Gastroesophageal sphincter (tissue), 3 donors: ENCODE measurements around the gene ELOB.

Source experiments
- POLR2A ChIP-seq, 2 donors: fragments of 450-650 bp; IDR thresholded peaks; one replicate each; pipeline ENCODE4 v1.6.1; 2017; ENCODE audit warnings: antibody characterized with exemption in 2 of 2, mild to moderate bottlenecking in 2 of 2, moderate library complexity in 1 of 2
- POLR2AphosphoS5 ChIP-seq: sonication (generic); formaldehyde crosslinking; IDR thresholded peaks from one replicate; pipeline ENCODE4 v1.6.1; 2017; ENCODE audit warnings: antibody characterized with exemption
- TF ChIP-seq, protein P1 (sequence below), 4 experiments: fragments of 200-600 bp in 2 of 4; fragments of 450-650 bp in 2 of 4; sonication (generic) in 1 of 4; IDR thresholded peaks; one replicate each; pipeline ENCODE4 v1.5.1; 2017 to 2019; ENCODE audit warnings: antibody characterized with exemption in 4 of 4, mild to moderate bottlenecking in 2 of 4, moderate library complexity in 2 of 4

GRCh38 chr16:2742323-2743006 lies 34.6 kb downstream of the ELOB start:
- TF ChIP-seq, protein P1, sequence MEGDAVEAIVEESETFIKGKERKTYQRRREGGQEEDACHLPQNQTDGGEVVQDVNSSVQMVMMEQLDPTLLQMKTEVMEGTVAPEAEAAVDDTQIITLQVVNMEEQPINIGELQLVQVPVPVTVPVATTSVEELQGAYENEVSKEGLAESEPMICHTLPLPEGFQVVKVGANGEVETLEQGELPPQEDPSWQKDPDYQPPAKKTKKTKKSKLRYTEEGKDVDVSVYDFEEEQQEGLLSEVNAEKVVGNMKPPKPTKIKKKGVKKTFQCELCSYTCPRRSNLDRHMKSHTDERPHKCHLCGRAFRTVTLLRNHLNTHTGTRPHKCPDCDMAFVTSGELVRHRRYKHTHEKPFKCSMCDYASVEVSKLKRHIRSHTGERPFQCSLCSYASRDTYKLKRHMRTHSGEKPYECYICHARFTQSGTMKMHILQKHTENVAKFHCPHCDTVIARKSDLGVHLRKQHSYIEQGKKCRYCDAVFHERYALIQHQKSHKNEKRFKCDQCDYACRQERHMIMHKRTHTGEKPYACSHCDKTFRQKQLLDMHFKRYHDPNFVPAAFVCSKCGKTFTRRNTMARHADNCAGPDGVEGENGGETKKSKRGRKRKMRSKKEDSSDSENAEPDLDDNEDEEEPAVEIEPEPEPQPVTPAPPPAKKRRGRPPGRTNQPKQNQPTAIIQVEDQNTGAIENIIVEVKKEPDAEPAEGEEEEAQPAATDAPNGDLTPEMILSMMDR (IDR thresholded peaks at IDR 0.05): no peak
- TF ChIP-seq POLR2A (IDR thresholded peaks at IDR 0.05): no peak
- no peak for TF ChIP-seq POLR2AphosphoS5
